HG03571 (cell line): ENCODE results near the gene ERI3.

Source experiments
- ATAC-seq: cut with Tn5 transposase; IDR thresholded peaks from one replicate; pipeline ENCODE4 v1.9.1; 2021; ENCODE audit not compliant: unreplicated experiment

Gene ERI3

GRCh38 chr1:44354840-44355581 is at the start of gene ERI3:
Gene ERI3 (minus strand): TSS chr1:44355257. CDS start chr1:44355026, 231 bp downstream.
- ATAC-seq: peak; percentile 99

DNA sequence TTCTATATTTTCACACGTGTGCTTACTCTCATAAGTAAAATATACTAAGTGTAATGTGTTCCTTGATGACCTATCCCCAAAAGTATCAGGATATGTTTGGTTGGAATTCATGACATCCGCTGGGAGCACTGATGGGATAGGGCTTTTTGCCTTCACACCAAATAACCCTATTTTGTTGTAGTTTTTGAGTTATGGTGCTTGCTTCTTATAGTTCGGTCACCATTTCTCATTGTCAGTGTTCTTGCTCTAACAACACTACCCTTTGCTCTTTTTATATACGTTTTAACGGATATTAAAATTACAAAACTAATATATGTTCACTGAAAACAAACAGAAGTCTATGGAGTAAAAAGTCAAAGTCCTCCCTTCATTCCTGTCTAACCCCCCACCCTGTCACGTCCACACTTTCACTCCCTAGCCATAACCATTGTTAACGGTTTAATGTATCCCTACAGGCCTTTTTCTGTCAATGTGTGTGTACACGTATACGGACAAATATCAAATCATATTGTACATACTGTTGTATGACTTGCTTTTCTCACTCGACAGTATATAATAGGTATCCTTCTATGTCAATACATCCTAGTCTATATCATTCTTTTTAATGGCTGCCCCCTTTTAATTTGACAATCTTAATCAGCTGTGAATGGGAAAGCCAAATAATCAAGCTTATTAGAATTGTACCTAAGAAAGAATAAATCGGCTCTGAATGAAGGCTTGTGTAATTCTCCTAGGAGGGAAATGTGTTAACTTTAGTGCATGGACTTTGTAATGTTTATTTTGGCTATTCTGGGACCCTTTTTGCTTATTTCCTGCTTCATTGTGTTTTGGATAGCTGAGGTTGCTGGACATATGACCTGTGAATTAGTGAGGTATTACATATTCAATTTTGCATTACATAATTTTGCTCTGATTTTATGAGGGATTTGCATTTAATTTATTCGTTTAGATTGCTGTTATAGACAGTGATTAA is 46.5 kb upstream of the ERI3 start:
- ATAC-seq: no peak

DNA sequence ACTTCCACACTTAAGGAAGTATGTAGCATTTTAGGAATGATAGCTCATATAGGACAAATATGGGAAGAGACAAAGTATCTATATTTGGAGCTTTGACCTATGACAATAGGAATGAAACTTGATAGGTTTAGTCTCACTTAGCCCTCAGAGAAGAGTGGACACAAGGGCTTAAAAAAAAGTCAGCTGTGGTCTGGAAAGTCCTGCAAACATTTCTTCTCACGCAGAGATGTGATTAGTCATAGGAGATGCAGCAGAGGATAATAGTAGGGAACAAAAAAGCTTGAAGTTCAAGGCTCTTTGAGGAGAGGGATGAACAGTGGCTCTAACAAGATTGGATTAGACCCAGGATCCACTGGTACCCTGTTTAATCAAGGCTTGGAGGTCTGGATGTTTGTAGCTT is 35.2 kb upstream of the ERI3 start:
- no peak for ATAC-seq

DNA sequence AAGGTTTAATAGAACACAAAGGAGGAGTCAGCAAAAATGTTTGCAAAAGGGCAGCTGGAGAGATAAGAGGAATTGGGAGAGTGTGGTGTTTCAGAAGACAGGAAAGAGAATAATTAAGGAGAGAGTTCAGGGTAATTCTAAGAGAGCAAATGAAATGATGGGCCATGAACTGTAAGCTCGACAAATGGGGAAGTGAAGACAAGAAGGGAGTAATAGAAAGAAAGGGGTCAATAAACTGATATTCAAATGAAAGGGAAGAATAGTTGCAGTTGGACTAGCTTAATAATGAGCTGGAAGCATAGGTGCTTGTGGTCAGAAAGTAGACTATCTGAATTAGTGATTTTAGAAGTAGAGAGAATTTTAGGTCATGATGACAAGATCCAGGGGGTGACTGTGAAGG is 34.4 kb upstream of the ERI3 start:
- ATAC-seq: no peak

DNA sequence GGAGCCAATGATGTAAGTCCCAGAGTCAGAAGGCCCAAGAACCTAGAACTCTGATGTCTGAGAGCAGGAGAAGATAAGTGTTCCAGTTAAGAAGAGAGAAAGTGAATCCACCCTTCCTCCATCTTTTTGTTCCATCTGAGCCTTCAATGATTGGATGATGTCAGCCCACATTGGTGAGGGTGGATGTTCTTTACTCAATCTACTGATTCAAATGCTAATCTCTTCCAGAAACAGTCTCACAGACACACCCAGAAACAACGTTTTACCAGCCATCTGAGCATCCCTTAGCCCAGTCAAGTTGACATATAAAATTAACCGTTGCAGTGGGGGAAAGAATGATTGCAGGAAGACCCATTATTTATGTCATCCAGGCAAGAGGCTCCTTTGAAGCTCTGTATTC is 33.5 kb upstream of the ERI3 start:
- ATAC-seq: no peak

- no peak for ATAC-seq
Measured at GRCh38 chr1:44380666-44381177, 25.7 kb upstream of the ERI3 start.

GRCh38 chr1:44377925-44378784 is 23.1 kb upstream of the ERI3 start:
- no peak for ATAC-seq

DNA sequence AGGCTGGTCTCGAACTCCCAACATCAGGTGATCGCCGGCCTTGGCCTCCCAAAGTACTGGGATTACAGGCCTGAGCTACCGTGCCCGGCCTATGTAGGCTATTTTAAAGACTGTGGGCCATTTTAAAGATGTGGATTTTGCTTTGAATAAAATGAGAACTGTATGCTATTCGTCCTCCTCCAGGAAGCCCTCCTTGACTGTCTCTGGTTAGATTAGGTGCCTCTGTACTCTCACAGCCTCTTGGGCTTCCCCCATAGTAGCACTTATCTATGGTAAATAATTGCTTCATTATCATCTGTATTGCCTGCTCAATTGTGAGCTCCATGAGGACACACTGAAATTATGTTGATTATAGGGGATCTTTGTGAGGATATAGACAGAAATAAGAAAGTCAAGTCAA is 20.5 kb upstream of the ERI3 start:
- ATAC-seq: no peak

- ATAC-seq: no peak
Measured at GRCh38 chr1:44371206-44371605, 16.1 kb upstream of the ERI3 start.

GRCh38 chr1:44368471-44369151 is 13.6 kb upstream of the ERI3 start:
- ATAC-seq: no peak

GRCh38 chr1:44367944-44368343 is 12.9 kb upstream of the ERI3 start:
- ATAC-seq: no peak

GRCh38 chr1:44366371-44366975 is 11.4 kb upstream of the ERI3 start:
- ATAC-seq: no peak

DNA sequence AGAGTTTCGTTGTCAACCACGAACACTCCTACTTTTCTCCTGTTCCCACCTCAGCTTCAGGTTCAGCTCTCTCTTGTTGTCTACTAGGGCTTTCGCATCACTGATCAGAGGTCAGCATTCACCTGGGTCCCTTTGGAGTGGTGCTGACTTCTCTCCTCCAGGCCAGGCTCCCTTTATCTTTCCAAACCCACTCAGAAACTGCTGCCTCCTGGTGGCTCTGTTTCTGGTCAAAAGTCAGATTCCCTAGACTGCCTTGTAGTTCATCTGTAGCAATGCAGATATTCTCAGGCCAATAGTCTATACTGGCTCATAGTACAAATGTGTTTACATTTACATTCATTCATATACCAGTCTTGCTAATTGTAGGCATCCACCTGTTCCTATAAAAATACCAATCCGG is 6.4 kb upstream of the ERI3 start:
- ATAC-seq: no peak

DNA sequence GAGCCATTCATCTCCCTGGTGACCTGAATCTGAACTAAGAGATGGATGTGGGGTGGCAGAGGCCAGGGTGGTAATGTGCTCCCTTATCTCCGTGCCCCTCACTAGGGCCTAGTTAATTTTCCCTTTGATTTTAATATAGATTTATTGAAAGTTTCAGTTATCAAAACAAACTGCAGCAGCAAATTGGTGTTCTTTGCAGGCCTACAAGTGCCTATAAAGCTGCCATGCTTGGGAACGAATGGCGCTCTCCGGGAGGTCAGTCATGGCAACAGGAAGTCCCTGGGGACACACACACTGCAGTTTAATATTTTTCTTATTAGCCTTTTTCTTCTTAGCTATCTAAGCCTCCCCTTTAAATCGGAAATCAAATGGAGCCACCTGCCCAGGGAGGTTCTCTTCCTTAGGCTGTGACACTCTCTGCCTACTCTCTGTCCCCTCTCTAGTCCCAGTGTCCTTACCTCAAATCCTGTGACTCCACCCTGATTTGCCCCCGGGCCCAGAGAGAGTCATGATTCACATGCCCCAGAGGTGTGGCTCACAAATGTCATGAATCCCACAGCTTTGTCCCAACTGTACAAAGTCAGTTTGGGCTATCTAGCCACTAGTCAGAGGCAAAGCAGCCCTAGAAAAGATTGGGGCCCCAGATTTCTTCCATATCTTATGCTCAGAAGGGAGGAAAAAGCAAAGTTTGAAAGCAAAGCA is 4.3 kb upstream of the ERI3 start:
- no peak for ATAC-seq

- no peak for ATAC-seq
Measured at GRCh38 chr1:44357710-44358109, 2.7 kb upstream of the ERI3 start.

- no peak for ATAC-seq
Measured at GRCh38 chr1:44355582-44356305, 687 bp upstream of the ERI3 start.

- no peak for ATAC-seq
Measured at GRCh38 chr1:44354268-44354839, 703 bp downstream of the ERI3 start.

GRCh38 chr1:44353604-44354003 is 1.5 kb downstream of the ERI3 start:
- ATAC-seq: no peak
